ENCODE results near the gene KIF21B.
"Not testable (repeated sequence)": the region's sequence is repeated elsewhere in the genome, so short reads cannot be mapped to it uniquely, and the experiment has no call there.

KIF21B gene

DNA sequence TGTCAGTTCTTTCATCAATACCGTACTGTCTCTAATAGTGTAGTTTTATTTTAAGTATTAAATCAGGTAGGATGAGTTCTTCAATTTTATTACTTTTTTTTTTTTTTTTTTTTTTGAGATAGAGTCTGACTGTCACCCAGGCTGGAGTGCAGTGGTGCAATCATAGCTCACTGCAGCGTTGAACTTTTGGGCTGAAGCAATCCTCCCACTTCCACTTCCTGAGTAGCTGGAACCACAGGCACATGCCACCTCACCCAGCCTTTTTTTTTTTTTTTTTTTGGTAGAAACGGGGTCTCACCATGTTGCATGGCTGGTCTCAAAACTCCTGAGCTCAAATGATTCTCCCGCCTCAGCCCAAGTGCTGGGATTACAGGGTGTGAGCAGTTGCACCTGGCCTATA lies 84.6 kb downstream of the KIF21B start:
- DNase-seq (ENCODE audit: low read depth) = no peak

DNA sequence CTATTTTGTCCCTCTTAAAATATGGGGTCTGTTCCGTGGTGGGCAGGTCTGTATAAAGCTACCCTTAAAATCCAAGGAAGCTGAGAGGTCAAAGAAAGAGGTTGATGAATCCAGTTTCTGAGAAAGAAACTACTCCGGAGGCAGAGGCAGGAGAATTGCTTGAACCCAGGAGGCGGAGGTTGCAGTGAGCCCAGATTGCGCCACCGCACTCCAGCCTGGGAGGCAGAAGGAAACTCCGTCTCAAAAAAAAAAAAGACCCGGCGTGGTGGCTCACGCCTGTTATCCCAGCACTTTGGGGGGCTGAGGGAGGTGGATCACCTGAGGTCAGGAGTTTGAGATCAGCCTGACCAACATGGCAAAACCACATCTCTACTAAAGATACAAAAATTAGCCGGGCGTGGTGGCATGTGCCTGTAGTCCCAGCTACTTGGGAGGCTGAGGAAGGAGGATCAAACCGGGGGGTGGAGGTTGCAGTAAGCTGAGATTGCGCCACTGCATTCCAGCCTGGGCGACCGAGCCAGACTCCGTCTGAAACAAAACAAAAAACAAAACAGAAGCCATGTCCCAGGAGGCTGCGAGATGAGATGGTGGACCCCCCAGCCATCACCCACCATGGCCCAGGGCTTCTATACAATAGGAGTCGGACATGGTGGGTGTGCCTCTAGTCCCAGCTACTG lies 88.1 kb downstream of the KIF21B start:
- DNase-seq (ENCODE audit: low read depth) = not testable (repeated sequence)

DNA sequence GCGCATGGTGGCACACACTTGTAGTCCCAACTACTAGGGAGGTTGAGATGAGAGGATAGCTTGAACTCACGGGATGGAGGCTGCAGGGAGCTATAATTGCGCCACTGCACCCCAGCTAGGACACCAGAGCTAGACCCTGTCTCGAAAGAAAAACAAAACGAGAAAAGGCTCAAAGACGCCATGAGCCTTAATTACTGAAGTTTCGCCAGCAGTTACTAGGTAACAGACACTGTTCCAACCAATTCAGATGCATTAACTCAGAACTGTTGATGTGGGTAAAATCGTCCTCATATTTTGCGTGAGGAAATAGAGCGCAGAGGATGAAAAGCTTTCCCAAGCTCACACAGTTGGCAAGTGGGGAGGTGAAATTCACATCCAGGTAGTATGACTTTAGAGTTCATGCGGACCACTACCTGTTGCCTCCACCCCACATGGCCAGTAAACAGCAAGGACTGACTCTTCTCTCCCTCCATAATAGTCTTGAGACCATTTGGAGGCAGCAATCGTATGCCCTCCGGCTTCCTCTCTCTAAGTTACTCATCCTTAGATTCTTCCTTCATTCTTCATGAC lies 88.8 kb downstream of the KIF21B start:
- no peak for DNase-seq (ENCODE audit: low read depth)

DNA sequence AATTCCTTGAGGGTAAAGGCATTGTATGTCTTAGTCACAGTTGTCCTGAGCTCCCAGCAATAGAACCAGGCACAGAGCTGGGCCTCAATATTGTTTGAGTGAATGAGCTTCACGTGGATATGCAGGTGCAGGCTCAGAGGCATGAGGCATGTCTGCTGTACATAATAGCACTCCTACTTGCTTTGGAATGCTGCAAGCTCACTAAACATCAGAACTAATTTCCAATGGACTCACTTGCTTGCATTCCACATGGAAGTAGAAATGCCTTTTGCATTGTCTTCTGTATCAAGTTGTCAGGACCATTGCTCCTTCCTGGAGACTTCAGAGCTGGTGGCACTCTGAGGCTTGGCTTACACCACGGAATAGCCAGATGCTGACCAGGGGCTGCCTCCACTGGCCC lies 91.7 kb downstream of the KIF21B start:
- no peak for DNase-seq (ENCODE audit: low read depth)

- not testable (repeated sequence) for DNase-seq (ENCODE audit: low read depth)
Observed at GRCh38 chr1:200930285-200930684, 93.2 kb downstream of the KIF21B start.

DNA sequence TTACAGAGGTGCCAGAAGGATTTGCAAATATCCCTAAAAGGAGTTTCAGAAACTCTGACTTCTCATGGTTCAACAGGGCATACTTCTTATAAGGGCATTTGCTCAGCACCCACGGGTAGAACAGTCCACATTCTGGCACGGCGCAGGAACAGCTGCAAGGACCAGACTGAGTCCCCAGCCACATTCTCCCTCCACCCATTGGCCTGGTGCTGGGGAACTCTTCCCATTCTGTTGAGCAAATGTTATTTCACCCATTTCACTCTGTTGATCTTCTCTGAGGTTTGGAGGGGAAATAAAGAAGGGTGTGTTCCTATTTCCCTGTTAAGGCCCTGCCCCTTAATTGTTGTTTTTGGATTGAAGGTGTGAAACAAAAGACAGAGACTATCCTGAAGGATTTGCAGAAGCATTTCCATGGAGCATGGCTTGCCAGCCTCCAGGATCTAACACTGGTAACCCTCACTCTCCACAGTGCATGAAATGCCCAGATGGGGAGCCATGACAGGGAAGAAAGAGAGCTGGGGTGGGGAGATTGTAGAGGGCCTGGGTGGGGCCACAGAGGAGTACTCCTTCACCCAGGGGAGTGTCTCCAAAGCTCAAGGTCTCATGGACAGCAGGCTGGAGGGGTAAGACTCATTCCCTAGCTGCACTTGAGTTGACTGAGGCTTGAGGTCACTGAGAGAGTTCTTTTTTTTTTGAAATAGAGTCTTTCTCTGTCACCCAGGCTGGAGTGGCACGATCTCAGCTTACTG lies 93.8 kb downstream of the KIF21B start:
- no peak for DNase-seq (ENCODE audit: low read depth)

DNA sequence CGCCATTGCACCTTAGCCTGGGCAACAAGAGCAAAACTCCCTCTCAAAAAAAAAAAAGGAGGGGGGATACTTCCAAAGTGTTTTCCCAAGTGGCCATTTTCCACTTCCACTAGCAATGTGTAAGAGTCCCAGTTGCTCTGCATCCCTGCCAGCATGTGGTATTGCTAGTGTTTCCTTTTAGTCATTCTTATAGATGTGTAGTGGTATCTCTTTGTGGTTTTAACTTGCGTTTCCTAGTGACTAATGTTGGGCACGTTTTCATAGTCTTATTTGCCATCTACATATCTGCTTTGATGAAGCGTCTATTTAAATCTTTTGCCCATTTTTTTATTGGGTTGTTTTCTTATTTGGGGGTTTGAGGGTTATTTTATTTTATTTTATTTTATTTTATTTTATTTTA lies 97.7 kb downstream of the KIF21B start:
- DNase-seq (ENCODE audit: low read depth) = no peak

DNA sequence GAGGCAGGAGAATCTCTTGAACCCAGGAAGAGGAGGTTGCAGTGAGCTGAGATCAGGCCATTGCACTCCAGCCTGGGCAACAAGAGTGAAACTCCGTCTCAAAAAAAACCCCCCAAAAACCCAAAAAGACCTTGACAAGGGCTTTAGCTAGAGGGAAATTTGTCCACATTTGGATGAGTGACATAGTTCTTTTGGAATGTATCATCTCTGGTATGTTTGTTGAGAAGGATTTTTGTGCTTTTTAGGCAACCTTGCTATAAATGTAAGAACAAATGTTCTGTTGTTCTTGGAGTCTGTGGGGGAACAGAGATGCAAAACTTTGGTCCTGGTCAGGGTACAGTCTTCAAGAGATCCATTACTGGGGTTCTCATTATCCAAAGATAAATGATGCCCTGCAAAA lies 99.9 kb downstream of the KIF21B start:
- DNase-seq (ENCODE audit: low read depth) = no peak

DNA sequence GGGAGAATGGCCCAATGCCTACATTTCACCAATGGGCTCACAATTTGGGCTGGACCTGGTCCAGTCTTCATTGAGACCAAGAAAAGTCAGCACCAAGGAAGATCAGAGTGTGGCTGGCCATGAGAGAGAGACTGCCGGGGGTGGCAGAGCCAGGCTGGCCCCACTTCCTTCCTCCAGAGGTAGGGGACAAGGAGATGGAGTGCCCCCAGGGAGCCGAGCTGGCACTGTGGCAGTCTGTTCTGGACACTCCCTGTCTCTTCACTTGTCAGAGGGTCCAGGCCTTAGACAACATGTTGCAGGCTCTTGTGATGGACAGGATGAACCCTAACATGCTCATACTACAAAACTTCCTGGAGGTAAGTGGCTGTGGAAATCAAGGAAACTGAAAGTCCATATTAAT lies 101.1 kb downstream of the KIF21B start:
- no peak for DNase-seq (ENCODE audit: low read depth)

DNA sequence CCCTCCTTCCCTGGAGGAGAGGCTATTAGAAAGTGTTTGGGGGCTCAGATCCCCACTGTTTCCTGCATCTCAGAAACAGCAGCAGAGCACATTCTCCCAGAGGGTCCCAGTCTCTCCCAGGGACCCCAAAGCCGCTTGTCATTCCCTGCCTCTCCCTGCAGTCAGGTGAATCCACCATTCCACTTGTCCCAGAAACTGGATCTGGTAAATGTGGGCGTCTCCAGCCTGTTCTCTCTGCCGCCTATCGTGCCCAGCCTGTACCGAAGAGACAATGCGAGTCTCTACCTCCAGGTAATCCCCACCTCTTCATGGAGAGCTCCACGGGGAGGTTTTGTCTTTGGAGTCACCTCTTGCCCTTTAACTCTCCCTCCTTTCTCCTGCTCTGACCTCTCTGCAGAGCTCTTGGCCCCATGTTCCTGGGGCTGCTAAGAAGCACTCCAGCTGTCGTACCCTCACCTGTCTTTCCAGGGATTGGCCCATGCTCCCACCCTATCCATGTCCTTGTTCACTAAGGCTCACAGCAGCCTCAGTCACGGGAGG lies 101.9 kb downstream of the KIF21B start:
- no peak for DNase-seq (ENCODE audit: low read depth)
